ENCODE results near the gene GTF2F2. TPM values are rescaled to one million over a fixed set of nuclear protein-coding genes. Genes with fewer than 3 reads are reported as not detected.

Gene GTF2F2
- polyA plus RNA-seq, 1 donor (not counting 4 experiments of a cell fraction or from before 2014, with no cell fraction given) = 55.5 TPM

DNA sequence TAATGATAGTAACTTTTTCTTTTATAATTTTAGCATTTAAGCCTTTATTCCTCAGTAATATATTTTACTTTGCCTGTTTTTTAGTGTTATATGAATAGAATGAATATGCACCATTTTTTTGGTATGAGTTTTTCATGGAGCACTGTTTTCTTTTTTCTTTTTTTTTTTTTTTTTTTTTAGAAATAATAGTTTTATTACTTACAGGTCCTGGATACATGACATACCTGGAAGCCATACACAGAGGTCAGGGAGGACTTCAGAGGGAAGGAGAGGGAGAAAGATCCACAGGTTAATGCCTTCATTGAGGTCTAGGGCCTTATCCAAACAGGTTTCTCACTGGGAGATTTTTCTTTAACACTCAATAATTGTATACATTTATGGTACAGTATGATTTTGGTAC, 54.2 kb downstream of the GTF2F2 start:
- Histone ChIP-seq H3K27ac (ENCODE audit: control insufficient read depth, insufficient read depth, low read length) (no peak overlapping the region), H3K36me3 (ENCODE audit: control insufficient read depth in 2 of 2, extremely low read depth in 1 of 2, insufficient read depth in 2 of 2, low read length in 2 of 2) (no peaks in the 10 kb centered on the region), H3K4me2 (ENCODE audit: control insufficient read depth, extremely low read depth, insufficient read depth, low read depth, low read length) (no peak overlapping the region), H3K27me3 (ENCODE audit: control insufficient read depth, extremely low read depth, insufficient read depth, low read length) (no peaks in the 10 kb centered on the region), H3K9me1 (ENCODE audit: control insufficient read depth, extremely low read depth, insufficient read depth, low read length) (no peaks in the 10 kb centered on the region), H3K4me3 (ENCODE audit: control insufficient read depth in 2 of 3, extremely low read depth in 1 of 3, insufficient read depth in 2 of 3, low read depth in 1 of 3, low read length in 3 of 3) (no peak overlapping the region), H2AFZ (ENCODE audit: control insufficient read depth, low read length) (no peak overlapping the region), H3K9ac (ENCODE audit: control insufficient read depth, extremely low read depth, insufficient read depth, low read length) (no peak overlapping the region), H4K20me1 (ENCODE audit: control insufficient read depth, extremely low read depth, insufficient read depth, low read length) (no peaks in the 10 kb centered on the region), H3K9me3 (ENCODE audit: control insufficient read depth, low read depth, low read length) (no peaks in the 10 kb centered on the region), H3K79me2 (ENCODE audit: control insufficient read depth, insufficient read depth, low read length) (peaks cover 51% of the 10 kb centered on the region), H3K4me1 (ENCODE audit: control insufficient read depth, extremely low read depth, insufficient read depth, low read length) (no peaks in the 10 kb centered on the region)
- dilution Hi-C loops (cut with MboI; ENCODE audit: extremely low pct_ligation_motif_present, low sequenced_read_pairs) = no loop called here
- TF ChIP-seq, protein P1, sequence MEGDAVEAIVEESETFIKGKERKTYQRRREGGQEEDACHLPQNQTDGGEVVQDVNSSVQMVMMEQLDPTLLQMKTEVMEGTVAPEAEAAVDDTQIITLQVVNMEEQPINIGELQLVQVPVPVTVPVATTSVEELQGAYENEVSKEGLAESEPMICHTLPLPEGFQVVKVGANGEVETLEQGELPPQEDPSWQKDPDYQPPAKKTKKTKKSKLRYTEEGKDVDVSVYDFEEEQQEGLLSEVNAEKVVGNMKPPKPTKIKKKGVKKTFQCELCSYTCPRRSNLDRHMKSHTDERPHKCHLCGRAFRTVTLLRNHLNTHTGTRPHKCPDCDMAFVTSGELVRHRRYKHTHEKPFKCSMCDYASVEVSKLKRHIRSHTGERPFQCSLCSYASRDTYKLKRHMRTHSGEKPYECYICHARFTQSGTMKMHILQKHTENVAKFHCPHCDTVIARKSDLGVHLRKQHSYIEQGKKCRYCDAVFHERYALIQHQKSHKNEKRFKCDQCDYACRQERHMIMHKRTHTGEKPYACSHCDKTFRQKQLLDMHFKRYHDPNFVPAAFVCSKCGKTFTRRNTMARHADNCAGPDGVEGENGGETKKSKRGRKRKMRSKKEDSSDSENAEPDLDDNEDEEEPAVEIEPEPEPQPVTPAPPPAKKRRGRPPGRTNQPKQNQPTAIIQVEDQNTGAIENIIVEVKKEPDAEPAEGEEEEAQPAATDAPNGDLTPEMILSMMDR (optimal IDR thresholded peaks at IDR 0.05 in 1 of 3, IDR thresholded peaks at IDR 0.05 in 1 of 3, conservative IDR thresholded peaks at IDR 0.05 in 1 of 3; ENCODE audit: extremely low read depth in 1 of 3, insufficient read depth in 2 of 3, low read length in 3 of 3) = no peak
- TF ChIP-seq EZH2 (IDR thresholded peaks at IDR 0.05; ENCODE audit: low read length) = no peak
- DNase-seq (ENCODE audit: low read depth, low spot score) (no peak), FAIRE-seq (no peak)

DNA sequence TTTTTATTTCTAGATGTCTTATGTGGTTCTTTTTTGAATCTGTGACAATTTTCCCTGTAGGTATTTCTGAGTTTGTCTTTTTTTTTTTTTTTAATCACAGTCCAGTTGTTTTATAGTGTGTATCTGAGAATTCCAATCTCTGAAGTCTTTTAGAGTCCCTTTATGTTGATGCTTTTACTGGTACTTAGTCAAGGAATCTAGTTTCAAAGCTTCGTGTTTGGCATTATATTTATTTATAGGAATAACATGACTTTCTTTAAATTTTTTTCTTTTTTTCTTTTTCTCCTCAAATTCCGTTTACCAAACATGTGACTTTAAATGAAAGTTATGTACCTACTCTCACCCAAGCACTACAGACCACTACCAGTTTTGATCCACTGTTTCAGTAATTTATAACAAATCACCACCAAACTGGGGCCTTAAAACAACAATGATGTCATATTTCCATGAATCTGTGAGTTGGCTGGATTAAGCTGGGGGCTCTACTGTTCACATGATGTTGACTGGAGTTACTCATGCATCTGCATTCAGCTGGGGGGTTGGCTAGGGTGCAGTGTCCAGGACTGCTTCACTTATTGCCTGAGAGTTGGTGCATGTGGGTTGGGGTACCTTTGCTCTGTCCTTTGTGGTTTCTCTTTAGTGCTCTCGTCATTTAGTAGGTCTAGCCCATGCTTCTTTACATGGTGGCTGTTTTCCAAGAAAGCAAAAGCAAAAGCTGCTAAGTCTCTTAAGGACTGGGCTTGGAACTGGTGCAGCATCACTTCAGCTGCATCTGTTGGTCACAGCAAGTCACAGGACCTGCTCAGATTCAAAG, 58.2 kb downstream of the GTF2F2 start:
- Histone ChIP-seq H3K9me1 (ENCODE audit: control insufficient read depth, extremely low read depth, insufficient read depth, low read length) (no peaks in the 10 kb centered on the region), H3K4me2 (ENCODE audit: control insufficient read depth, extremely low read depth, insufficient read depth, low read depth, low read length) (no peak overlapping the region), H3K79me2 (ENCODE audit: control insufficient read depth, insufficient read depth, low read length) (peaks cover 34% of the 10 kb centered on the region), H3K9ac (ENCODE audit: control insufficient read depth, extremely low read depth, insufficient read depth, low read length) (no peak overlapping the region), H4K20me1 (ENCODE audit: control insufficient read depth, extremely low read depth, insufficient read depth, low read length) (no peaks in the 10 kb centered on the region), H3K36me3 (ENCODE audit: control insufficient read depth in 2 of 2, extremely low read depth in 1 of 2, insufficient read depth in 2 of 2, low read length in 2 of 2) (peaks cover 2 to 7% of the 10 kb centered on the region in 2 experiments), H3K4me1 (ENCODE audit: control insufficient read depth, extremely low read depth, insufficient read depth, low read length) (peaks cover 5% of the 10 kb centered on the region), H3K27me3 (ENCODE audit: control insufficient read depth, extremely low read depth, insufficient read depth, low read length) (no peaks in the 10 kb centered on the region), H3K4me3 (ENCODE audit: control insufficient read depth in 2 of 3, extremely low read depth in 1 of 3, insufficient read depth in 2 of 3, low read depth in 1 of 3, low read length in 3 of 3) (no peak overlapping the region), H2AFZ (ENCODE audit: control insufficient read depth, low read length) (no peak overlapping the region), H3K27ac (ENCODE audit: control insufficient read depth, insufficient read depth, low read length) (no peak overlapping the region), H3K9me3 (ENCODE audit: control insufficient read depth, low read depth, low read length) (no peaks in the 10 kb centered on the region)
- no peak for DNase-seq (ENCODE audit: low read depth, low spot score)
- no peak for FAIRE-seq
- no peak for TF ChIP-seq EZH2 (IDR thresholded peaks at IDR 0.05; ENCODE audit: low read length)
- TF ChIP-seq, protein P1 (optimal IDR thresholded peaks at IDR 0.05 in 1 of 3, IDR thresholded peaks at IDR 0.05 in 1 of 3, conservative IDR thresholded peaks at IDR 0.05 in 1 of 3; ENCODE audit: extremely low read depth in 1 of 3, insufficient read depth in 2 of 3, low read length in 3 of 3) = no peak
- dilution Hi-C loops (cut with MboI; ENCODE audit: extremely low pct_ligation_motif_present, low sequenced_read_pairs) = no loop called here
